Smooth muscle cell (in vitro differentiated cells): Measurements from ENCODE around the gene AIPL1. TPM values are rescaled to one million over a fixed set of nuclear protein-coding genes. Genes with fewer than 3 reads are reported as not detected.
A peak's percentile ranks its signal among the peaks of the same experiment; 100 is the strongest.

Experiments
- DNase-seq: peaks from one replicate; lab custom pipeline; 2025; ENCODE audit not compliant: unreplicated experiment; lab: John Stamatoyannopoulos, UW
- H2AFZ ChIP-seq: fragments of 200-600 bp; sonication (generic); 2 replicates; pipeline ENCODE4 v1.6.0; 2016; ENCODE audit warnings: antibody characterized with exemption, low read depth, mild to moderate bottlenecking
- H3F3A ChIP-seq: fragments of 200-600 bp; sonication (generic); 2 replicates; pipeline ENCODE4 v1.6.0; 2017; ENCODE audit warnings: antibody characterized with exemption, low read depth
- H3K27ac ChIP-seq: fragments of 200-600 bp; sonication (generic); 2 replicates; pipeline ENCODE4 v1.5.1; 2016; ENCODE audit warnings: low read depth, mild to moderate bottlenecking
- H3K27me3 ChIP-seq: fragments of 200-600 bp; sonication (generic); 2 replicates; pipeline ENCODE4 v1.6.1; 2016; ENCODE audit warnings: low read depth, mild to moderate bottlenecking
- H3K36me3 ChIP-seq: fragments of 200-600 bp; sonication (generic); 2 replicates; pipeline ENCODE4 v1.5.1; 2016; ENCODE audit warnings: low read depth
- H3K4me1 ChIP-seq: fragments of 200-600 bp; sonication (generic); 2 replicates; pipeline ENCODE4 v1.5.1; 2016; ENCODE audit warnings: low read depth
- H3K4me2 ChIP-seq: fragments of 200-600 bp; sonication (generic); 2 replicates; pipeline ENCODE4 v1.6.0; 2016; ENCODE audit warnings: mild to moderate bottlenecking
- H3K4me3 ChIP-seq: fragments of 200-600 bp; sonication (generic); 2 replicates; pipeline ENCODE4 v1.5.1; 2016; ENCODE audit warnings: mild to moderate bottlenecking
- H3K79me2 ChIP-seq: fragments of 200-600 bp; sonication (generic); 2 replicates; pipeline ENCODE4 v1.6.0; 2016; ENCODE audit warnings: low read depth, mild to moderate bottlenecking
- H3K9ac ChIP-seq: fragments of 200-600 bp; sonication (generic); 2 replicates; pipeline ENCODE4 v1.6.0; 2016; ENCODE audit warnings: low read depth
- H3K9me3 ChIP-seq: fragments of 200-600 bp; sonication (generic); replicated peaks from 2 replicates; pipeline ENCODE4 v1.5.1; 2016; ENCODE audit warnings: low read depth
- H4K20me1 ChIP-seq: fragments of 200-600 bp; sonication (generic); 2 replicates; pipeline ENCODE4 v1.6.0; 2016; ENCODE audit warnings: low read depth
- CTCF ChIP-seq: fragments of 200-600 bp; sonication (generic); IDR thresholded peaks from 2 replicates; pipeline ENCODE4 v1.5.1; 2017; ENCODE audit warnings: borderline replicate concordance, mild to moderate bottlenecking, antibody characterized with exemption; ENCODE audit not compliant: insufficient read depth, poor library complexity, severe bottlenecking
- WGBS: methylation state at CpG from one replicate; pipeline ENCODE4 v1.1.7; 2016; ENCODE audit warnings: low lambda C conversion rate; 5-methylcytosine and 5-hydroxymethylcytosine counted together
- polyA plus RNA-seq: library from polyadenylated mRNA; unstranded; fragments of >200 nt; fragmentation: Nextera tagmentation; extraction: Ambion mirVana; gene quantifications from 2 replicates; pipeline ENCODE4 v1.2.1, GENCODE V29; 2016
- total RNA-seq: library from RNA; depleted of rRNA; stranded (reverse); fragments of >200 nt; gene quantifications from 2 replicates; pipeline ENCODE4 v1.2.3, GENCODE V29; 2014

The AIPL1 gene
- total and polyA plus RNA-seq, 2 experiments from 2014 or later = not detected

GRCh38 chr17:6476810-6477179 lies 41.9 kb upstream of the AIPL1 start:
- Histone ChIP-seq H2AFZ (no peak overlapping the region), H3K9ac (no peak overlapping the region), H4K20me1 (no peaks in the 10 kb centered on the region), H3K4me2 (no peak overlapping the region), H3K27ac (no peak overlapping the region), H3K4me1 (peaks cover 35% of the 10 kb centered on the region), H3K4me3 (no peak overlapping the region), H3F3A (peaks cover 9% of the 10 kb centered on the region), H3K79me2 (no peaks in the 10 kb centered on the region), H3K27me3 (no peaks in the 10 kb centered on the region), H3K9me3 (no peaks in the 10 kb centered on the region), H3K36me3 (no peaks in the 10 kb centered on the region)
- no peak for TF ChIP-seq CTCF
- no peak for DNase-seq
- WGBS = 91% methylated on average over 10 of the region's 10 CpGs

- Histone ChIP-seq H3K36me3 (no peaks in the 10 kb centered on the region), H3K9me3 (no peaks in the 10 kb centered on the region), H3K9ac (no peak overlapping the region), H3K4me3 (no peak overlapping the region), H3K4me2 (no peak overlapping the region), H3F3A (peaks cover 9% of the 10 kb centered on the region), H3K4me1 (peaks cover 39% of the 10 kb centered on the region), H3K79me2 (no peaks in the 10 kb centered on the region), H2AFZ (no peak overlapping the region), H4K20me1 (no peaks in the 10 kb centered on the region), H3K27me3 (no peaks in the 10 kb centered on the region), H3K27ac (peak overlapping the region; percentile 36)
- 53% methylated on average over 8 of the region's 8 CpGs for WGBS
- no peak for TF ChIP-seq CTCF
- no peak for DNase-seq
These were observed 41.3 kb upstream of the AIPL1 start for GRCh38 chr17:6476076-6476809.

GRCh38 chr17:6475411-6475810 lies 40.5 kb upstream of the AIPL1 start:
- WGBS = 66% methylated on average over 4 of the region's 4 CpGs
- H3K4me2 ChIP-seq = peak overlapping the region; percentile 2
- no peak overlapping the region for H3K9ac ChIP-seq
- H3K4me3 ChIP-seq = no peak overlapping the region
- H3K36me3 ChIP-seq = no peaks in the 10 kb centered on the region
- no peaks in the 10 kb centered on the region for H3K9me3 ChIP-seq
- H3K79me2 ChIP-seq = no peaks in the 10 kb centered on the region
- H3K27ac ChIP-seq = peak overlapping the region; percentile 36
- no peaks in the 10 kb centered on the region for H4K20me1 ChIP-seq
- no peak overlapping the region for H2AFZ ChIP-seq
- no peaks in the 10 kb centered on the region for H3K27me3 ChIP-seq
- H3F3A ChIP-seq = peaks cover 9% of the 10 kb centered on the region
- no peak for DNase-seq
- H3K4me1 ChIP-seq = peaks cover 37% of the 10 kb centered on the region
- TF ChIP-seq CTCF = no peak

- H3K4me2 ChIP-seq = peak overlapping the region; percentile 2
- H2AFZ ChIP-seq = no peak overlapping the region
- no peak overlapping the region for H3K9ac ChIP-seq
- H3K4me1 ChIP-seq = peaks cover 32% of the 10 kb centered on the region
- peak overlapping the region; percentile 36 for H3K27ac ChIP-seq
- H3F3A ChIP-seq = peaks cover 9% of the 10 kb centered on the region
- 37% methylated on average over 7 of the region's 7 CpGs for WGBS
- H3K27me3 ChIP-seq = no peaks in the 10 kb centered on the region
- no peaks in the 10 kb centered on the region for H3K9me3 ChIP-seq
- H4K20me1 ChIP-seq = no peaks in the 10 kb centered on the region
- H3K36me3 ChIP-seq = no peaks in the 10 kb centered on the region
- no peaks in the 10 kb centered on the region for H3K79me2 ChIP-seq
- no peak overlapping the region for H3K4me3 ChIP-seq
- no peak for TF ChIP-seq CTCF
- no peak for DNase-seq
These were observed 40.0 kb upstream of the AIPL1 start for GRCh38 chr17:6474906-6475305.
